Aorta (tissue), 5 donors: ENCODE results near the gene TARBP1. TPM values are rescaled to one million over a fixed set of nuclear protein-coding genes. Genes with fewer than 3 reads are reported as not detected.

Source experiments
- ATAC-seq: fragments of 200-7000 bp; cut with Tn5 transposase; one replicate; pipeline ENCODE4 v1.9.1; 2022; ENCODE audit warnings: moderate library complexity; ENCODE audit not compliant: low FRiP score
- DNase-seq, 2 donors: peaks; one replicate each; pipeline ENCODE4 v3.0.0-alpha.2; 2020
- H3K27ac ChIP-seq, 2 donors: one replicate each; pipeline ENCODE4 v1.5.1; 2013; ENCODE audit warnings: low read length in 2 of 2, mild to moderate bottlenecking in 2 of 2, moderate library complexity in 2 of 2, control low read depth in 1 of 2, inconsistent platforms in 1 of 2, low read depth in 1 of 2
- H3K27me3 ChIP-seq, 2 donors: one replicate each; pipeline ENCODE4 v1.6.1; 2013; ENCODE audit warnings: control low read depth in 1 of 2, low read length in 1 of 2, mild to moderate bottlenecking in 1 of 2, moderate library complexity in 1 of 2; ENCODE audit not compliant: insufficient read depth in 2 of 2, control insufficient read depth in 1 of 2
- H3K36me3 ChIP-seq, 2 donors: one replicate each; pipeline ENCODE4 v1.6.1; 2013; ENCODE audit warnings: control low read depth in 1 of 2, low read length in 1 of 2, mild to moderate bottlenecking in 1 of 2; ENCODE audit not compliant: insufficient read depth in 2 of 2, control insufficient read depth in 1 of 2
- H3K4me1 ChIP-seq, 2 donors: one replicate each; pipeline ENCODE4 v1.6.1; 2013; ENCODE audit warnings: low read length in 2 of 2, control low read depth in 1 of 2, mild to moderate bottlenecking in 1 of 2, moderate library complexity in 1 of 2; ENCODE audit not compliant: insufficient read depth in 2 of 2, control insufficient read depth in 1 of 2
- H3K4me3 ChIP-seq, 2 donors: one replicate each; pipeline ENCODE4 v1.5.1; 2013; ENCODE audit warnings: low read length in 2 of 2, control low read depth in 1 of 2, mild to moderate bottlenecking in 1 of 2
- H3K9me3 ChIP-seq: one replicate; pipeline ENCODE4 v1.6.1; 2013; ENCODE audit warnings: mild to moderate bottlenecking, low read length; ENCODE audit not compliant: control insufficient read depth
- WGBS, 2 donors: extraction: QIAGEN DNeasy Blood & Tissue Kit; methylation state at CpG; one replicate each; pipeline ENCODE4 v1.1.7; 2013; 5-methylcytosine and 5-hydroxymethylcytosine counted together
- intact Hi-C, 2 donors: fragments of 100-400 bp; cut with DNase I; formaldehyde crosslinking; loops; one replicate each; pipeline versions ENCODE4 v1.14.2 to v1.15.0; 2022
- polyA plus RNA-seq, 2 donors: library from polyadenylated mRNA; stranded (reverse); fragments of 200-250 nt; gene quantifications; one replicate each; pipeline ENCODE4 v1.2.3, GENCODE V29; 2013
- total RNA-seq, 2 donors: library from RNA; stranded (reverse); fragmentation: NEBNext Ultra II Directional; extraction: Animal tissue kit (Norgen Biotek cat#: 25700); gene quantifications; one replicate each; pipeline ENCODE4 v1.2.1, GENCODE V29; 2021
- donor health status: healthy with polysubstance abuse.
- donor health status: Bipolar disorder and iron deficiency.
- donor health status: DM: no; HTN: no; CAD: no.
- donor health status: DM: no; HTN: no; CAD: no.
- donor health status: DM: yes; HTN: yes; CAD: no.

Gene TARBP1
- total and polyA plus RNA-seq, 4 donors: 3.1 to 23.2 (median 14.2) TPM

GRCh38 chr1:234466945-234467344 is 12.0 kb downstream of the TARBP1 start:
- ATAC-seq: no peak
- Histone ChIP-seq H3K4me3 (no peak overlapping the region), H3K27ac (no peak overlapping the region), H3K9me3 (no peaks in the 10 kb centered on the region), H3K27me3 (no peaks in the 10 kb centered on the region), H3K36me3 (no peaks in the 10 kb centered on the region), H3K4me1 (no peaks in the 10 kb centered on the region)
- intact Hi-C loops: no loop called here
- DNase-seq: no peak
- WGBS, 2 donors: 96% methylated on average over 6 of the region's 6 CpGs

- no peaks in the 10 kb centered on the region for H3K27me3 ChIP-seq
- ATAC-seq: no peak
- DNase-seq: no peak
- H3K27ac ChIP-seq: no peak overlapping the region
- no peak overlapping the region for H3K4me3 ChIP-seq
- H3K4me1 ChIP-seq: no peaks in the 10 kb centered on the region
- no peaks in the 10 kb centered on the region for H3K36me3 ChIP-seq
- H3K9me3 ChIP-seq: no peaks in the 10 kb centered on the region
- intact Hi-C loops: no loop called here
Measured at GRCh38 chr1:234463749-234464148, 15.2 kb downstream of the TARBP1 start.

- Histone ChIP-seq H3K27ac (no peak overlapping the region), H3K9me3 (no peaks in the 10 kb centered on the region), H3K27me3 (no peaks in the 10 kb centered on the region), H3K4me1 (no peaks in the 10 kb centered on the region), H3K4me3 (no peak overlapping the region), H3K36me3 (peaks cover 3% of the 10 kb centered on the region in 2 donors)
- intact Hi-C loops: no loop called here
- 95 to 97% methylated on average over 5 of the region's 5 CpGs for WGBS, 2 donors
- DNase-seq (no peak), ATAC-seq (no peak)
Measured at GRCh38 chr1:234460652-234461051, 18.3 kb downstream of the TARBP1 start.

- ATAC-seq (no peak), DNase-seq (no peak)
- Histone ChIP-seq H3K4me3 (no peak overlapping the region), H3K27ac (no peak overlapping the region), H3K4me1 (no peaks in the 10 kb centered on the region), H3K27me3 (no peaks in the 10 kb centered on the region), H3K36me3 (peaks cover 3% of the 10 kb centered on the region in 2 donors), H3K9me3 (no peaks in the 10 kb centered on the region)
- intact Hi-C loops: no loop called here
- 89 to 90% methylated on average over 6 of the region's 6 CpGs for WGBS, 2 donors
Measured at GRCh38 chr1:234458352-234459017, 20.5 kb downstream of the TARBP1 start.

GRCh38 chr1:234454926-234455325 is 24.1 kb downstream of the TARBP1 start:
- no peak overlapping the region for H3K4me3 ChIP-seq
- no peaks in the 10 kb centered on the region for H3K27me3 ChIP-seq
- ATAC-seq (no peak), DNase-seq (no peak)
- H3K27ac ChIP-seq: no peak overlapping the region
- no peaks in the 10 kb centered on the region for H3K9me3 ChIP-seq
- peaks cover 3% of the 10 kb centered on the region in 2 donors for H3K36me3 ChIP-seq
- no peaks in the 10 kb centered on the region for H3K4me1 ChIP-seq
- 87 to 89% methylated on average over 6 of the region's 6 CpGs for WGBS, 2 donors
- intact Hi-C loops: no loop called here

GRCh38 chr1:234452406-234452965 is 26.5 kb downstream of the TARBP1 start:
- intact Hi-C loops: no loop called here
- H3K4me3 ChIP-seq: no peak overlapping the region
- H3K36me3 ChIP-seq: peaks cover 3 to 5% of the 10 kb centered on the region in 2 donors
- no peak for DNase-seq
- ATAC-seq: no peak
- no peaks in the 10 kb centered on the region for H3K27me3 ChIP-seq
- no peaks in the 10 kb centered on the region for H3K4me1 ChIP-seq
- H3K9me3 ChIP-seq: no peaks in the 10 kb centered on the region
- 81 to 83% methylated on average over 2 of the region's 2 CpGs for WGBS, 2 donors
- H3K27ac ChIP-seq: no peak overlapping the region

GRCh38 chr1:234440348-234440747 is 38.6 kb downstream of the TARBP1 start:
- no peak overlapping the region for H3K4me3 ChIP-seq
- no peaks in the 10 kb centered on the region for H3K4me1 ChIP-seq
- 98 to 99% methylated on average over 3 of the region's 3 CpGs for WGBS, 2 donors
- intact Hi-C loops: no loop called here
- H3K27me3 ChIP-seq: no peaks in the 10 kb centered on the region
- no peaks in the 10 kb centered on the region for H3K9me3 ChIP-seq
- ATAC-seq (no peak), DNase-seq (no peak)
- H3K36me3 ChIP-seq: peaks cover 0 to 4% of the 10 kb centered on the region in 2 donors
- no peak overlapping the region for H3K27ac ChIP-seq

GRCh38 chr1:234438579-234438978 is 40.4 kb downstream of the TARBP1 start:
- no peak overlapping the region for H3K4me3 ChIP-seq
- H3K9me3 ChIP-seq: no peaks in the 10 kb centered on the region
- intact Hi-C loops: no loop called here
- no peaks in the 10 kb centered on the region for H3K4me1 ChIP-seq
- DNase-seq (no peak), ATAC-seq (no peak)
- H3K27me3 ChIP-seq: no peaks in the 10 kb centered on the region
- peaks cover 0 to 2% of the 10 kb centered on the region in 2 donors for H3K36me3 ChIP-seq
- H3K27ac ChIP-seq: no peak overlapping the region
- 73 to 82% methylated on average over 4 of the region's 4 CpGs for WGBS, 2 donors

- peaks cover 0 to 2% of the 10 kb centered on the region in 2 donors for H3K36me3 ChIP-seq
- no peaks in the 10 kb centered on the region for H3K27me3 ChIP-seq
- intact Hi-C loops: no loop called here
- H3K4me1 ChIP-seq: no peaks in the 10 kb centered on the region
- no peak for DNase-seq
- H3K4me3 ChIP-seq: no peak overlapping the region
- no peak overlapping the region for H3K27ac ChIP-seq
- 68 to 75% methylated on average over 6 of the region's 6 CpGs for WGBS, 2 donors
- H3K9me3 ChIP-seq: no peaks in the 10 kb centered on the region
- no peak for ATAC-seq
Measured at GRCh38 chr1:234437423-234438171, 41.4 kb downstream of the TARBP1 start.
